GM19193 (cell line): ENCODE measurements around the gene ACOX2.

Source experiments
- POLR2A ChIP-seq: IDR thresholded peaks from 4 replicates; pipeline ENCODE4 v1.6.1; 2011; ENCODE audit not compliant: insufficient read depth, insufficient read length; ENCODE audit errors: extremely low read depth

The ACOX2 gene

DNA sequence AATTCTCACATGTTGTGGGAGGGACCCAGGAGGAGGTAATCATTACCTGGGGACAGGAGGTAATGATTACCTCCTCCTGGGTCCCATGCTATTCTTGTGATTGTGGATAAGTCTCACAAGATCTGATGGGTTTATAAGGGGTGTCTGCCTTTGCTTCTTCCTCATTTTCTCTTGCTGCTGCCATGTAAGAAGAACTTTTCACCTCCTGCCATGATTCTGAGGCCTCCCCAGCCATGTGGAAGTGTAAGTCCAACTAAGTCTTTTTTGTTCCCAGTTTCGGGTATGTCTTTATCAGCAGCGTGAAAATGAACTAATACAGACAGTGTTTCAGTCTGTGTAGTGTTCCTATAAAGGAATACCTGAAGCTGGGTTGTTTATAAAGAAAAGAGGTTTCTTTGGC lies 58.2 kb downstream of the ACOX2 start:
- no peak for TF ChIP-seq POLR2A

- TF ChIP-seq POLR2A: no peak
These were observed 61.9 kb downstream of the ACOX2 start for GRCh38 chr3:58474967-58475578.

- no peak for TF ChIP-seq POLR2A
These were observed 62.6 kb downstream of the ACOX2 start for GRCh38 chr3:58474348-58474911.

DNA sequence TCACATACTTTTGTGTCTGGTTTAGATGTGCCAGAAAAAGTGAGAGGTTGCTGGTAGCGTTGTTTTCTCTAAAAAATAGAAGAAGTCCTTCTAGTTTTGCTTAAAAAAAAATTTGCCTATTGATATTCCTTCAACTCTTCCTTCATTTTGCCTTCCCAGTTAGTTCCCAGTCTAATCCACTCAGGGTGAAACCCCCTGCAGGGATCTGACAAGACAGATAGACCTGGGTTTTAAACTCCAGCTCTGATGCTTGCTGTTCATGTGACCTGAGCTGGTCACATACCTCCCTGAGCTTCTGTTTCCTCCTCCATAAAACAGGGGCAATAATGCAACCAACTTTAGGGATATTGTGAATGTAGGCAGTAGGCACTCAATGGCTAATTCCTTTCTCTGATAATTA lies 63.7 kb downstream of the ACOX2 start:
- no peak for TF ChIP-seq POLR2A

GRCh38 chr3:58471025-58471887 lies 65.7 kb downstream of the ACOX2 start:
- no peak for TF ChIP-seq POLR2A

DNA sequence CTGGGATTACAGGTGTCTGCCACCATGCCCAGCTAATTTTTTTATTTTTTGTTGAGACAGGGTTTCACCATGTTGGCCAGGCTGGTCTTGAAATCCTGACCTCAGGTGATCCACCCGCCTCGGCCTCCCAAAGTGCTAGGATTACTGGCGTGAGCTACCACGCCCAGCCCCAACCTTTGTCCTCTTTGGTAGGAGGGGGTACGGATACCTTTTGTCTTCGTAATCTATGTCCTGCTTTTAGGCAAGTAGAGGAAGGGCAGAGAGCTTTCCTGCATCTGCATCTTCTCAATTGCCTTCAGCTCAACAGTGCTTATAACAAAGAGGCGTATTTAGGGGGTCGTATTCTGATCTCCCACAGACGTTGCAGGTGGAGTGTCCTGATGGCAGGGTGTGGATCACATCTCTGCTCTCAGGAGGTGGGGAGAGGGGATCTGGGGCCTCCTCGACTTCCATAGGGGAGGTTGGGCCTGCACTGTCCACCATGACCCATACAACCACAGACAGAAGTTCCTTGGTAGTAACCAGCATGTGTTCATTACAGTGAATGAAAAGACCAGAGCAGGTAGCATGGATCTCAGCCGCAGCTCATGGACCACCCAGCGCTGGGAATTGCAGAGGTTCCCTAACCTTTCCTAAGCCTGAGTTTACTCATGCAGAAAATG lies 66.5 kb downstream of the ACOX2 start:
- TF ChIP-seq POLR2A: no peak

DNA sequence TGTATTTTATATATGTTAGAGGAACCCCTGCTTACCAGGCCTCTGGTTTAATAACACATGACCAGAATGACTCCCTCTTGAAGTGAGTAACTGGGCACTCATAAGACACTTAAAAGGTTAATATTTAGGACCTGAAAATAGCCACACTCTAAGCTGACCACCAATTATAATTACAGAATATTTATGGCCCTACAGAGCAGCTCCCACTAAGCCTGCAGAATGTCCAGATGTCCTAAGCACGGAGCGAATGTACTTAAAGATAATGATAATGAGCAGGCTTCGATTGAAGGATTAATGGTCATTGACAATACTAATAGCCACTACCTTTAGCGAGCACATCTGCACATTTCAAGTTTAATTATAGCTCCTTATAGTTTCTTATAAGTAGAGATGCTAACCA lies 67.9 kb downstream of the ACOX2 start:
- no peak for TF ChIP-seq POLR2A

GRCh38 chr3:58466899-58467563 lies 70.0 kb downstream of the ACOX2 start:
- no peak for TF ChIP-seq POLR2A

DNA sequence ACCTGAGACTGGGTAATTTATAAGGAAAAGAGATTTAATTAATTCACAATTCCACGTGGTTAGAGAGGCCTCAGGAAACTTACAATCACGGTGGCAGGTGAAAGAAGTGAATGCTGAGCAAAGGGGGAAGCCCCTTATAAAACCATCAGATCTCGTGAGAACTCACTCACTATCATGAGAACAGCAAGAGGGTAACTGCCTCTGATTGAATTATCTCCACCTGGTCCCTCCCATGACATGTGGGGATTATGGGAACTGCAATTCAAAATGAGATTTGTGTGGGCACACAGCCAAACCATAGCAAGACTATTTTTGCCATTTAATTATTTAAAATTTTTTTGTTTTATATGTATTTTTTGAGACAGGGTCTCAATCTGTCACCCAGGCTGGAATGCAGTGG lies 72.1 kb downstream of the ACOX2 start:
- no peak for TF ChIP-seq POLR2A

DNA sequence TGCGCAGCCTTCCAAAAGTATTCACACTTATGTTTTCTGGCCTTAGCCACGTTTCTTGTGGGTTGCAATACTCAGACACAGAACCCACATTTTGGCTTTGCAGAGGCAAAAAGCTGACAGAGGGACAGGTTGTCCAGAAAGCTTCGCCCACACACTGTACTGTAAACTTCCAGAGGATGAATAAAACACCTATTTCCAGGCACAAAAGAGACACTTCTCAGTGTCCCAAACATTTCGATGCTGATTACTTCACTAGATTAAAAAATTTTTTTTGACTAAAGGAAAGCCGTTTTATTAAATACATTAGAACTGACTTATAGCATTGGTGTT lies 73.1 kb downstream of the ACOX2 start:
- no peak for TF ChIP-seq POLR2A

GRCh38 chr3:58463181-58463941 lies 73.6 kb downstream of the ACOX2 start:
- no peak for TF ChIP-seq POLR2A

GRCh38 chr3:58462829-58463180 lies 74.2 kb downstream of the ACOX2 start:
- TF ChIP-seq POLR2A: no peak

GRCh38 chr3:58459160-58459559 lies 77.8 kb downstream of the ACOX2 start:
- TF ChIP-seq POLR2A: no peak
